SK-N-SH (cell line): ENCODE data around the gene ADIG. TPM values are rescaled to one million over a fixed set of nuclear protein-coding genes. Genes with fewer than 3 reads are reported as not detected.

ENCODE experiments used
- CTCF ChIA-PET: fragments of 300-600, 350-600 bp; formaldehyde crosslinking; extraction: SDS; loops from one replicate; lab custom pipeline; 2021; lab: Yijun Ruan, JAX
- POLR2A ChIA-PET: fragments of 350-600 bp; sonication (Branson Sonifier 250); formaldehyde crosslinking; extraction: SDS; loops from one replicate; lab custom pipeline; 2020; ENCODE audit warnings: antibody characterized with exemption, inconsistent platforms; lab: Yijun Ruan, JAX
- DNase-seq: peaks from one replicate; pipeline ENCODE4 v3.0.0; 2012
- H2AFZ ChIP-seq: fragments of 200-600 bp; sonication (generic); 2 replicates; pipeline ENCODE4 v1.8.1; 2016; ENCODE audit warnings: antibody characterized with exemption, mild to moderate bottlenecking, low read depth
- H3F3A ChIP-seq: fragments of 200-600 bp; sonication (generic); replicated peaks from 2 replicates; pipeline ENCODE3; 2016; ENCODE audit warnings: antibody characterized with exemption, mild to moderate bottlenecking; ENCODE audit not compliant: insufficient read depth
- H3K27ac ChIP-seq, 2 experiments: fragments of 200-500 bp in 1 of 2; fragments of 200-600 bp in 1 of 2; sonication (Bioruptor generic) in 1 of 2; sonication (generic), shearing (Covaris generic) in 1 of 2; 2 replicates each; pipeline versions ENCODE4 v1.5.1 to v1.6.1; 2014 to 2016; ENCODE audit warnings: low read depth in 2 of 2, inconsistent platforms in 1 of 2, low read length in 1 of 2, mild to moderate bottlenecking in 1 of 2, mixed read lengths in 1 of 2
- H3K27me3 ChIP-seq: fragments of 200-600 bp; sonication (generic), shearing (Covaris generic); 2 replicates; pipeline ENCODE4 v1.6.1; 2016; ENCODE audit warnings: mixed run types; ENCODE audit not compliant: insufficient read depth
- H3K36me3 ChIP-seq, 2 experiments: fragments of 200-500 bp in 1 of 2; fragments of 200-600 bp in 1 of 2; sonication (Bioruptor generic) in 1 of 2; sonication (generic) in 1 of 2; replicated peaks in 1 of 2; 2 replicates each; pipeline versions ENCODE3 to v1.5.1; 2014 to 2016; ENCODE audit warnings: low read length in 1 of 2, mild to moderate bottlenecking in 1 of 2; ENCODE audit not compliant: insufficient read depth in 2 of 2, control insufficient read depth in 1 of 2
- H3K4me1 ChIP-seq, 2 experiments: fragments of 200-500 bp in 1 of 2; fragments of 200-600 bp in 1 of 2; sonication (Bioruptor generic) in 1 of 2; sonication (generic), shearing (Covaris generic) in 1 of 2; 2 replicates each; pipeline versions ENCODE4 v1.5.1 to v1.6.1; 2014 to 2016; ENCODE audit warnings: low read depth in 1 of 2, low read length in 1 of 2, mixed run types in 1 of 2; ENCODE audit not compliant: insufficient read depth in 2 of 2, control insufficient read depth in 1 of 2
- H3K4me2 ChIP-seq: fragments of 200-600 bp; sonication (generic), shearing (Covaris generic); 2 replicates; pipeline ENCODE4 v1.6.1; 2017; ENCODE audit warnings: mixed run types
- H3K4me3 ChIP-seq, 2 experiments: fragments of 200-500 bp in 1 of 2; fragments of 200-600 bp in 1 of 2; sonication (Bioruptor generic) in 1 of 2; sonication (generic), shearing (Covaris generic) in 1 of 2; 2 replicates each; pipeline versions ENCODE4 v1.5.1 to v1.8.1; 2014 to 2016; ENCODE audit warnings: low read depth in 2 of 2, inconsistent platforms in 1 of 2, low read length in 1 of 2, mild to moderate bottlenecking in 1 of 2, mixed read lengths in 1 of 2, moderate library complexity in 1 of 2
- H3K79me2 ChIP-seq: fragments of 200-600 bp; sonication (generic); 2 replicates; pipeline ENCODE4 v1.8.1; 2017; ENCODE audit warnings: mild to moderate bottlenecking; ENCODE audit not compliant: insufficient read depth
- H3K9ac ChIP-seq: fragments of 200-600 bp; sonication (generic); 2 replicates; pipeline ENCODE4 v1.6.1; 2017; ENCODE audit warnings: mixed run types
- H3K9me2 ChIP-seq: fragments of 200-600 bp; sonication (generic); 2 replicates; pipeline ENCODE4 v1.6.1; 2017; ENCODE audit warnings: mixed run types
- H3K9me3 ChIP-seq: fragments of 200-600 bp; sonication (generic); 2 replicates; pipeline ENCODE4 v1.6.1; 2017; ENCODE audit warnings: mixed run types, mild to moderate bottlenecking, moderate library complexity
- H4K20me1 ChIP-seq: fragments of 200-600 bp; sonication (generic); 2 replicates; pipeline ENCODE4 v1.6.1; 2017; ENCODE audit warnings: mild to moderate bottlenecking, mixed run types; ENCODE audit not compliant: insufficient read depth
- CHD2 ChIP-seq: fragments of 150-350 bp; IDR thresholded peaks from 2 replicates; pipeline ENCODE4 v1.6.1; 2018; ENCODE audit warnings: low read length; ENCODE audit not compliant: partially characterized antibody
- ELF1 ChIP-seq: IDR thresholded peaks from 2 replicates; pipeline ENCODE4 v1.4.0; 2012
- EP300 ChIP-seq, 2 experiments: IDR thresholded peaks; 2 replicates each; pipeline versions ENCODE4 v1.4.0 to v1.6.1; 2012; ENCODE audit warnings: borderline replicate concordance in 1 of 2, low read depth in 1 of 2, low read length in 1 of 2
- EZH2phosphoT487 ChIP-seq: fragments of 200-600 bp; sonication (generic); IDR thresholded peaks from 2 replicates; pipeline ENCODE4 v1.6.1; 2017; ENCODE audit warnings: low read depth, mixed run types, mild to moderate bottlenecking, antibody characterized with exemption, moderate library complexity, borderline replicate concordance
- FOSL2 ChIP-seq: IDR thresholded peaks from 2 replicates; pipeline ENCODE4 v1.4.0; 2012; ENCODE audit warnings: low read depth, mild to moderate bottlenecking, moderate library complexity, borderline replicate concordance
- FOXJ3 ChIP-seq: sonication (generic); formaldehyde crosslinking; IDR thresholded peaks from 2 replicates; pipeline ENCODE4 v1.5.1; 2020; ENCODE audit warnings: mild to moderate bottlenecking, missing genetic modification reagents
- GATA2 ChIP-seq: sonication (generic); formaldehyde crosslinking; IDR thresholded peaks from 2 replicates; pipeline ENCODE4 v1.5.0; 2020; ENCODE audit warnings: mild to moderate bottlenecking, missing genetic modification reagents
- MEF2A ChIP-seq: IDR thresholded peaks from 2 replicates; pipeline ENCODE4 v1.4.0; 2012; ENCODE audit warnings: low read depth, borderline replicate concordance
- MXI1 ChIP-seq: IDR thresholded peaks from 2 replicates; pipeline ENCODE4 v1.6.1; 2012; ENCODE audit warnings: mild to moderate bottlenecking, low read depth, low read length, improper control_type of control experiment
- NFIC ChIP-seq: IDR thresholded peaks from 2 replicates; pipeline ENCODE4 v1.4.0; 2012; ENCODE audit warnings: borderline replicate concordance
- RAD21 ChIP-seq: IDR thresholded peaks from 2 replicates; pipeline ENCODE4 v1.6.1; 2012; ENCODE audit warnings: mild to moderate bottlenecking, low read length
- RXRA ChIP-seq: IDR thresholded peaks from 2 replicates; pipeline ENCODE4 v1.4.0; 2012; ENCODE audit warnings: low read depth, mild to moderate bottlenecking, borderline replicate concordance
- TAF1 ChIP-seq: IDR thresholded peaks from 2 replicates; pipeline ENCODE4 v1.6.1; 2012; ENCODE audit warnings: low read depth, mild to moderate bottlenecking, low read length, moderate library complexity, borderline replicate concordance
- TEAD4 ChIP-seq: IDR thresholded peaks from 2 replicates; pipeline ENCODE4 v1.4.0; 2012; ENCODE audit warnings: mild to moderate bottlenecking, borderline replicate concordance; ENCODE audit not compliant: insufficient read depth
- YY1 ChIP-seq: IDR thresholded peaks from 2 replicates; pipeline ENCODE4 v1.4.0; 2012; ENCODE audit warnings: low read depth, mild to moderate bottlenecking
- WGBS: methylation state at CpG from one replicate; pipeline ENCODE4 v1.1.6; 2017; ENCODE audit warnings: low lambda C conversion rate; 5-methylcytosine and 5-hydroxymethylcytosine counted together
- polyA plus RNA-seq, 3 experiments: library from polyadenylated mRNA; depleted of rRNA; stranded (reverse); fragments of >200 nt; gene quantifications; 2 replicates each; pipeline ENCODE4 v1.2.3, GENCODE V29; 2012
- TF ChIP-seq, protein P1 (sequence below): IDR thresholded peaks from 2 replicates; pipeline ENCODE4 v1.4.0; 2012; ENCODE audit warnings: low read depth
- TF ChIP-seq, protein P2 (sequence below): fragments of 200-600 bp; sonication (generic); IDR thresholded peaks from 2 replicates; pipeline ENCODE4 v1.6.1; 2017; ENCODE audit warnings: antibody characterized with exemption, mild to moderate bottlenecking, moderate library complexity
- TF ChIP-seq, protein P3 (sequence below): IDR thresholded peaks from 2 replicates; pipeline ENCODE4; 2012
- TF ChIP-seq, protein P4 (sequence below): IDR thresholded peaks from 2 replicates; pipeline ENCODE4 v1.4.0; 2012; ENCODE audit warnings: low read depth, borderline replicate concordance

The ADIG gene
- polyA plus RNA-seq, 1 of the 3 experiments (the other 2 are of a cell fraction), result not detected

DNA sequence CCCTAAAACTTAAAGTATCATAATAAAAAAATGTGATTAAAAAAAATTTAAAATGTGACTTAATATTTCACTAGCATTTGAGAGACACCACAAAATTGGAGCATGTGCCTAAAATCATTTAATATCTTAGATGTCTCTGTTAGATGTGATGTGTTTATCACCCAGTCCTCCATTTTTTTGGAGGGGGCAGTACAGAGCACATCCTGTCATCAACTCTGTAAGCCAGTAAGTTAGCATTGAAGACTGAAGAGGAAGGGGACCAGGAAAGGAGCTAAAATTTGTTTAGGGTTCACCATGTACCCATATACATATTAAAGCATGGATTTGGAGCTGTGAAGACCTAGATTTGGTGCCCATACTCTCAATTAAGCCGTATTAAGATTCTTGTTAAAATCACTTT, 30.7 kb upstream of the ADIG start:
- 100% methylated on average over 1 of the region's 1 CpG for WGBS
- no peak for DNase-seq
- no peaks in the 10 kb centered on the region for H3K79me2 ChIP-seq
- no peak overlapping the region for H3K27ac ChIP-seq
- H3K9me3 ChIP-seq, result no peaks in the 10 kb centered on the region
- no peaks in the 10 kb centered on the region for H4K20me1 ChIP-seq
- H3K9ac ChIP-seq, result no peak overlapping the region
- no peaks in the 10 kb centered on the region for H3F3A ChIP-seq
- no peaks in the 10 kb centered on the region for H3K4me1 ChIP-seq
- H3K4me3 ChIP-seq, result no peak overlapping the region
- H3K27me3 ChIP-seq, result no peaks in the 10 kb centered on the region
- no peak overlapping the region for H3K4me2 ChIP-seq
- H2AFZ ChIP-seq, result no peak overlapping the region
- no peak for TF ChIP-seq TEAD4
- TF ChIP-seq, protein P1, sequence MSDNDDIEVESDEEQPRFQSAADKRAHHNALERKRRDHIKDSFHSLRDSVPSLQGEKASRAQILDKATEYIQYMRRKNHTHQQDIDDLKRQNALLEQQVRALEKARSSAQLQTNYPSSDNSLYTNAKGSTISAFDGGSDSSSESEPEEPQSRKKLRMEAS, result no peak
- H3K9me2 ChIP-seq, result no peaks in the 10 kb centered on the region
- POLR2A ChIA-PET, result no interaction called here
- CTCF ChIA-PET, result interaction anchor here (0.7 to 1.3 kb wide), 2 partner anchors 20 to 59 kb away, joined by 3 to 4 read pairs; no protein-coding TSS in a partner anchor
- peaks cover 81 to 86% of the 10 kb centered on the region in 2 experiments for H3K36me3 ChIP-seq

DNA sequence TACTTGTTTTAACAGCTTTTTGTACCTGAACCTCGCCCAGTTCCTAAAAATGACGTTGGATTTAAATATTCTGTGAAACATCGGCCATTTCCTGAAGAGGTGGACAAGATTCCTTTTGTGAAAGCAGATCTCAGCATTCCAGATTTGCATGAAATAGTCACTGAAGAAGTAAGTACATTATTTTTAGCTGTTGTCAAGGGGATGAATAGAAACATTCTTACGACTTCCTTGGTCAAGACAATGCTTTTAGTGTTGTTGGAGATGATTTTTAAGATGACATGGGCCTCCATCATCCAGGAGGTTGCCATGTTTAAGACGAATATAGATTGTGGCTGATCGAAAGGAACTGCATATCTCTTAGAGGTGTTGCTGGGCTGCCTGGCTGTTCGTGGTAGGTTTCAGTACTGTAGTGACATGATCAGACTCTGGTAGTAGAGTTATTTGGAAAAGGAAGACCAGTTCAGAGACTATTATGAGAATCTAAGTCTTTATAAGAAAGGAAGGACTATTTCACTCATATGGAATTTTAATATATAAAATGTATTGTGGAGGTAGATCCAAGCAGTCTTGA, 29.9 kb upstream of the ADIG start:
- no peak for DNase-seq
- no peaks in the 10 kb centered on the region for H3K79me2 ChIP-seq
- no peak overlapping the region for H2AFZ ChIP-seq
- ChIA-PET POLR2A (no interaction called here), CTCF (interaction anchor here (0.7 to 1.3 kb wide), 4 partner anchors 21 to 116 kb away, joined by 3 to 4 read pairs (median 3); partner anchors contain the start of gene SNHG17)
- TF ChIP-seq RAD21 (no peak), FOXJ3 (CRISPR knock-in tag) (no peak), MEF2A (no peak), YY1 (no peak), RXRA (no peak), EZH2phosphoT487 (no peak), TAF1 (no peak), MXI1 (no peak), GATA2 (CRISPR knock-in tag) (no peak), ELF1 (no peak), FOSL2 (no peak), CHD2 (no peak), EP300 (IDR thresholded peaks at IDR 0.05; ENCODE audit: borderline replicate concordance in 1 of 2, low read depth in 1 of 2, low read length in 1 of 2) (no peak), NFIC (no peak)
- TF ChIP-seq, protein P2, sequence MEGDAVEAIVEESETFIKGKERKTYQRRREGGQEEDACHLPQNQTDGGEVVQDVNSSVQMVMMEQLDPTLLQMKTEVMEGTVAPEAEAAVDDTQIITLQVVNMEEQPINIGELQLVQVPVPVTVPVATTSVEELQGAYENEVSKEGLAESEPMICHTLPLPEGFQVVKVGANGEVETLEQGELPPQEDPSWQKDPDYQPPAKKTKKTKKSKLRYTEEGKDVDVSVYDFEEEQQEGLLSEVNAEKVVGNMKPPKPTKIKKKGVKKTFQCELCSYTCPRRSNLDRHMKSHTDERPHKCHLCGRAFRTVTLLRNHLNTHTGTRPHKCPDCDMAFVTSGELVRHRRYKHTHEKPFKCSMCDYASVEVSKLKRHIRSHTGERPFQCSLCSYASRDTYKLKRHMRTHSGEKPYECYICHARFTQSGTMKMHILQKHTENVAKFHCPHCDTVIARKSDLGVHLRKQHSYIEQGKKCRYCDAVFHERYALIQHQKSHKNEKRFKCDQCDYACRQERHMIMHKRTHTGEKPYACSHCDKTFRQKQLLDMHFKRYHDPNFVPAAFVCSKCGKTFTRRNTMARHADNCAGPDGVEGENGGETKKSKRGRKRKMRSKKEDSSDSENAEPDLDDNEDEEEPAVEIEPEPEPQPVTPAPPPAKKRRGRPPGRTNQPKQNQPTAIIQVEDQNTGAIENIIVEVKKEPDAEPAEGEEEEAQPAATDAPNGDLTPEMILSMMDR, result no peak
- TF ChIP-seq, protein P3, sequence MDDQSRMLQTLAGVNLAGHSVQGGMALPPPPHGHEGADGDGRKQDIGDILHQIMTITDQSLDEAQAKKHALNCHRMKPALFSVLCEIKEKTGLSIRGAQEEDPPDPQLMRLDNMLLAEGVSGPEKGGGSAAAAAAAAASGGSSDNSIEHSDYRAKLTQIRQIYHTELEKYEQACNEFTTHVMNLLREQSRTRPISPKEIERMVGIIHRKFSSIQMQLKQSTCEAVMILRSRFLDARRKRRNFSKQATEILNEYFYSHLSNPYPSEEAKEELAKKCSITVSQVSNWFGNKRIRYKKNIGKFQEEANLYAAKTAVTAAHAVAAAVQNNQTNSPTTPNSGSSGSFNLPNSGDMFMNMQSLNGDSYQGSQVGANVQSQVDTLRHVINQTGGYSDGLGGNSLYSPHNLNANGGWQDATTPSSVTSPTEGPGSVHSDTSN, result no peak
- TF ChIP-seq, protein P1, result no peak
- TF ChIP-seq, protein P4, sequence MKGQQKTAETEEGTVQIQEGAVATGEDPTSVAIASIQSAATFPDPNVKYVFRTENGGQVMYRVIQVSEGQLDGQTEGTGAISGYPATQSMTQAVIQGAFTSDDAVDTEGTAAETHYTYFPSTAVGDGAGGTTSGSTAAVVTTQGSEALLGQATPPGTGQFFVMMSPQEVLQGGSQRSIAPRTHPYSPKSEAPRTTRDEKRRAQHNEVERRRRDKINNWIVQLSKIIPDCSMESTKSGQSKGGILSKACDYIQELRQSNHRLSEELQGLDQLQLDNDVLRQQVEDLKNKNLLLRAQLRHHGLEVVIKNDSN, result no peak
- no peaks in the 10 kb centered on the region for H3K9me2 ChIP-seq
- H4K20me1 ChIP-seq, result no peaks in the 10 kb centered on the region
- H3K36me3 ChIP-seq, result peaks cover 81 to 86% of the 10 kb centered on the region in 2 experiments
- H3F3A ChIP-seq, result no peaks in the 10 kb centered on the region
- H3K4me2 ChIP-seq, result no peak overlapping the region
- H3K9me3 ChIP-seq, result no peaks in the 10 kb centered on the region
- no peaks in the 10 kb centered on the region for H3K4me1 ChIP-seq
- no peak overlapping the region for H3K4me3 ChIP-seq
- H3K9ac ChIP-seq, result no peak overlapping the region
- no peak overlapping the region for H3K27ac ChIP-seq
- 90% methylated on average over 7 of the region's 7 CpGs for WGBS
- H3K27me3 ChIP-seq, result no peaks in the 10 kb centered on the region
